Activated CD4-positive, CD25-positive, alpha-beta regulatory T cell treated with anti-CD3 and anti-CD28 coated beads, Interleukin-2, amount 50 U/mL, for 24 hours (primary cell): ENCODE data around the gene THADA.

ENCODE experiments used
- ATAC-seq, 2 donors: fragments of 150-1000 bp; cut with Tn5 transposase; one replicate each; pipeline ENCODE4 v1.10.0; 2021; ENCODE audit warnings: mild to moderate bottlenecking in 1 of 2, moderate library complexity in 1 of 2

The THADA gene

DNA sequence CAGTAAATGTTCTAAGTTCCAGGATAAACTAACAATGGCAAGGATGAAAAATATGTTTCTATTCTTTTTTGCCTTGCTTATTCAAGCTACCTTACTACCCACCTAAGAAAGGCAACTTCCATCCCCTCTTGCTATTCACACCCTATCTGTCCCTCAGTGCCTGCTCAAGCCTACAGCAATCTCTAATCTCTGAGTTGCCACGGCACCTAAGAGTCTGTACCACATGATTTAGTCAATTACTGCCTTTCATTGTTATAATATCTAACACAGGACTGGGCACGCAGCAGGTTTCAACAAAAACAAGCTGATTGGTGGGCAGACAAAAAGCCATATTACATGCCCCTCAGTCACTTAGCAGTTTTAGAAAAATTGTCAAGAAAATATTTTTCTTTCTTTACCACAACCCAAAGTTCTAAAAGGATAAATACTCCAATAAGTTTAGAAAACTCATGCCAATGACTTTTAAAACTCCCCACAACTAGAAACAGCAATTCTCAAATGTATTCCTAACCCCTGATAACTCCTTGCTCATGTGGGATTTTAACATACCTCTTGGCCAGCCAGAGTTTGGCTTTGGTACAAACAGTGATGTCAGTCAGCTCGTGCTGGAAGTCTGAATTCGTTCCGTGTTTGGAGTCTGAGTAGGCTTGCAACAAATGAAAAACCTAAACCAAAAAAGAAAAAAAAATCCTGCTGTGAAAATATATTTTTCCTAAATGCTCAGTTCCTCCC lies 252.1 kb downstream of the THADA start:
- ATAC-seq: no peak

DNA sequence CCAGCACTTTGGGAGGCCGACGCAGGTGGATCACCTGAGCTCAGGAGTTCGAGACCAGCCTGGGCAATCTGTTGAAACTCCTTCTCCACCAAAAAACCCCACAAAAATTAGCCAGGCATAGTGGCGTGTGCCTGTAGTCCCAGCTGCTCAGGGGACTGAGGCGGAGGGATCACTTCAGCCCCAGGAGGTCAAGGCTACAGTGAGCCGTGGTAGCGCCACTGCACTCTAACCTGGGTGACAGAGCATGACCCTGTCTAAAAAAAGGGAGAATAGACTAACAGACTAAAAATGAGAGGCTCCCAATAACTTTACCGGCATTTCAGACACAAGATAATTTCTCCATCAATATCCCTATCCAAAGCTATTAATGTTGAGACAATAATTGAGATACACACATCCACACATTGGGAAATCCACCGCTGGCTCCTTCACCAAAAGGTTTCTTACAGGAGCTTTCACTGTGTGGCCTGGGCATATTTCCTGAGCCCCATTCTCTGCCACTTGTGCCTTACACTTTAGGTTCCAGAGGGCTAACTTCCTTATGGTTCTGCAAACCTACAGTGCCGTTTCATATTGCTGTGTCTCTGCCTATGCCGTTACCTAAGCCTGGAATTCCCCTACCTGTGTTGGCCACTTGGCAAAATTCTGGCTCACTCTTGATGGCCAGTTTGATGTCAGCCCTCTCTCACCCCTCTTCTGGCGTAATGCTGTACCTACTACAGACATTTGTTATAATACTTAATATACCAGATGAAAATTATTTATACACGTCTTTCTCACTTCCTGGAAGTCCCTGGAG lies 253.7 kb downstream of the THADA start:
- ATAC-seq: no peak

DNA sequence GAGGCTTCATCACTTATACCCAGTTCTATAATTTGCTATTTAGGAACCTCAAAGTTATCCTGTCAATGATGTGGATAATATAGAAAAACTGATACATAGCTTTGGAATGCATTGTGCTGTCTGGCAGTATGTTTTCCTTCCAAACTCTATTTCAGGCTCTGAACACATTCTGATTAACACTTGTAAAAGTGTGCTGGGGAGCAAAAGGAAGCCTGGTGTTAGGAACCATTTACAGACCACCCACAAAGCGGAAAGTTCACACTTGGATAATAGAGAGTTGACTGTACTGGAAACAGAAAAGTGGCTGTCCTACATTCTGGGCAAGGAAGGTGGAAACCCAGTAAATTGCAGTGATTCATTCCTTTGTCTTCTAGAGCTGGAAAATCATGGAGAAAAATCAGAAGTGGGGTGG lies 254.9 kb downstream of the THADA start:
- ATAC-seq: no peak

DNA sequence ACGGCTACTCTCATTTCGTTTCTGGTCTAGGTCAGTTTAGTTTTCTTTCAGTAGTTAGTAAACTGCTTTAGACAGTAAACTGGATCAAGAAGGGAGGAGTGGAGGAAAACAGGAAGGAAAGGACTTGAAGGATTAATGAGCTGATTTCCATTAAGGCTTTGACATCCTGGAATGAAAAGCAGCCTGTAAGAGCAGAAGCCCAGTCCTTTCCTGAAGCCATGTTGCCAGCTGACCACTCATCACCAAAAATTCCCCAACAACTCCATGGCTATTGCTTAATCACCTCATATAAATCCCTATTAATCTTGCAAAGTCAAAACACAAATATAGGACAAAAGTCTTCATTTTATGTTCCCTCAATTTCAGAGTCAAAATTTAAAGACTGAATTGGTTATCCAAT lies 255.8 kb downstream of the THADA start:
- no peak for ATAC-seq

DNA sequence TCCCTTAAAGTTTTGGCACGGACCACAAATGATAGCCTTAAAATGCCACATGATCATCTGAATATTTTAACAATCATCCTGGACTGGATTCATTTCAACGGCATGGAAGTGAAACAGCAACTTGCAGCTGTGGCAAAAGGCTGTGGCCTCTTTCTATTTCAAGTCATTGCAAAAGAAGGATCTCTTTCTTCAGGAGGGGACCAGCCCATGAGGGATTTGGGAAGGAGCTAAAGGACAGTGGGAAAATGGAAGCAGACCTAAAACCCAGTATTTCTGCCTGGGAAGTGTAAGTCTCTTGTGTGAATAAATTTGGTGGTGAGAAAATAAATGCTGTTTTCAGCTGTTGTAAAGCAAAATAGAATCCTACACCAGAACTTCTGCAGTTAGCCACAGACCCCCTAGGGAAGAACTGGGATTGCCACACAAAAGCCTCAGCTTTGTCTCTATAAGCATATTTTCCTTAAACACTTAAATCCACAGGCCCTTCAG lies 262.1 kb downstream of the THADA start:
- ATAC-seq: no peak

DNA sequence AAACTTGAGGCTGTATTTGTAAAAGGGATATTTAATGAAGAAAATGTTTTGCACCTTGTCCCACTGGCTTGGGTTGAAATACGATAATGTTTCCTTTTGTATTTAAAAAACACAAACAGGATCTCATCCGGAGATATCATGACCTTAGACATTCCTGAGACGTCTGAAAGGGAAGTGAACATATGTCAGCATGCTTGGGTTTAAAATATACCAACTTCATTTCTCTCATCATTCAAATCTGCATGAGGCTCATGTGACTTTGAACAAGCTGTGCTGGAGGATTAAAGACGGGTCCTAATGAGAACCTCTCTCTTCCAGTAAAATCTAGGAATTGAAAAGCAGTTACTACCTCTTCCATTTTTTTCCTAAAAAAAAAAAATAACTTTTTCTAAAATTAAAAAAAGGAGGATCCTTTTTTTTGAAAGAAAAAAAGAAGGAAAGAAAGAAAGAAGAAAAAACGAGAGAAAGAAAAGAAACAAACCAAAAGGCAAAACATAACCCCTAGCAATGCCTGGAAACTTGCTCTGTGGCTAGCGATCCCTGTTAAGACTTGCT lies 262.7 kb downstream of the THADA start:
- ATAC-seq: no peak

DNA sequence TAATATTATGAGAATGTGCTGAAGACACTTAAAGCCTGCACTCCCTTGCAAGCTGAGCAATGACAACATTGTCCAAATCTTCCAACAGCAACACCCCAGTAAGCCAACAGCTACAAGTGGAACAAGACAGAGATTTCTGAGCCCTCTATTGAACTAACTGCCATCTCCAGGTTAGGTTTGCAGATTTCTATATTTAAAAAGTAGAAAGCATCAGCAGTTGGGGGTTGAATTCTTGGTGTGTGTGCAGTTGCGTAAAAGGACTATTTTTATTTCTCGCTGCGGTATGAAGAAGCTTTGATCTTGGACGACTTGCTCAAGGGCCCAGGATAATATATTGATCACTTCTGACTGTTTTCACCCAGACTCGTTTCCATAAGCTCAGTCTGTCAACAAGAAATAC lies 263.2 kb downstream of the THADA start:
- ATAC-seq: no peak

DNA sequence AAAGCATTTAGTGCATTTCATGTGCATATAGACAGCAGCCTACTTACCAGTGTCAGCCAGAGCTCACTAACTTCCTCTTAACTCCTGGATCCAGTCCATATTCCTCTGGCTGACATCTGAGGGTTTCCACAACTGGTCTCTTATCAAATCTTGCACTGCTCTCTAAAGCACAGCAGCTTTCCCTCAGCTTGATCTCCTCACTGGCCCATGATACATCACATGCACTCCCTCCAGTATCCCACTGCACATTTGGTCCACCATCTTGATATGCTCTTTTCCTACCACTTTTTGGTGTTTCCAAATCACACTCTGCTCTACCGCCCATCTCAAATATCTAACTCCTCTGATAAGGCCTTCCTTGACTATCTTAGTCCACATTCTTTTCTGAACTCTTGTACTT lies 264.4 kb downstream of the THADA start:
- ATAC-seq: no peak

DNA sequence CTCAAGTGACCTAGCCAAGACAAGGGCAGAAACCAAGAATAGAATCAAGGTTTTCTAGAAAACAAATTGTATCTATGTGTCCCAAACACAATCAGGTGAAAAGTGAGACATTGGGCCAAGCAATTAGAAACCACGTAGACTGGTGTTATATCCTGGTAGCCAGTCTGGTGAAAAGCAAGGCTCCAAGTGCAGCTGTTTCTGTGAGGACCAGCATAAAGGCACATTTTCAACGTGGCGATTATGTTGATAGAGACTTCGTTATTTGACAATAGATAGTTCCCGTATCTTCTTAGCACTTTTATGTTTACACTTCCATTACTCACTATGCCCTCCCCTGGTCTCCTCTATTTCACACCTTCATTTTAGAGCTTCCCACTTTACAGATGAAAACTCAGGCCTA lies 266.2 kb downstream of the THADA start:
- ATAC-seq: no peak

DNA sequence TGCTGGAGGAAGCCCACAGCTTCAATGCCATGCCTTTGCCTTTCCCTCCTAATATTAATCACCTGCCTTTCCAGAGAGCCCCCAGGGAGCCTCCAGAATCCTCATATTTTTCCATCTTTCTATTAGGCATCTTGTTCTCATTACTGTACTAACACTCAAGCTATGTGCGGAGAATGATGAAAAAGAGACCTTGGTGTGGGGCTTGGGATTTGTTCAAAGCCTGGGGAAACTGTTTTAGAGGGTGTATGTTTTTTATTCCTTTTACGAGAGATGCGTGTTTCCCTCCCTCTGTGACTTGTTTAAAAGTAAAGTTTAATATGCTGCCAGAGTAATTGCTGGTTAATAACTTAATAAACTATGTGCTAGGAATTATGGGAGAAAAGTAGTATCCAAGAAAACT lies 267.0 kb downstream of the THADA start:
- ATAC-seq: no peak

DNA sequence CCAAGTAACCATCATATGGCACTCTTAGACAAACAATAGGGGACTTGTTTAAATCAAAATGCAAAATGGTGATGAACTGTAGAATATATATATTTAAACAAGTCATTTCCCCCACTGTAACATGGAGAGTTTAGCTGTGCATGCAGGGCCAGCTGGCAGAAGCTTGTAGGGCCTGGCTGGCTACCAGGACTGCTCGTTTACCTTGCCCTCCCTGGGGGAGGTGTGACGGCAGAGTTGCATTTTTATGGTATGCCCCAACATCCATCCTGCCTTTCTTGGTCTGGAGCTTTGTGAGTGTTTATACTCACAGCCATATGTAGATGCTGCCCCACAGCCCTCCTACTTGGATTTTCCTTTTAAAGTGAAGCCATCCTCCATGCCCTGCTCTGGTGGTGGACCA lies 267.7 kb downstream of the THADA start:
- ATAC-seq: no peak

DNA sequence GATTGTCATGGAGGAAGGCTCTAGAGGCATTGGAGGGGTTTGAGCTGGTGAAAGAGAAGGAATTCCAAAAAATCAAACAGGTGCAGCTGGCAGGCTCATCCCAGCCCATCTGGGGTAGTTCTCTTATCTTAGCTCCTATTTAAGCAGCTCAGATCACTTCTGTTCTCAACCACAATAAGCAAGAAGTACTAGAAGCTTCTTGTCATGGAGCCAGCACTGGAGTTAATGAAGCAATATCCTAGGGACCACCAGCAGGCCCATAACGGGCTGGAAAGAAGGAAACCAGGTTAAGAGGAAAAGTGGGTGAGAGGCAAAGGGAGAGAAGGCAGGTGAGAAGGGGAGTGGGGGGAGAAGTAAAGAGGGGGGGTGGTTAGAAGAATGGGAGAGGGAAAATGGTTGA lies 268.7 kb downstream of the THADA start:
- no peak for ATAC-seq

DNA sequence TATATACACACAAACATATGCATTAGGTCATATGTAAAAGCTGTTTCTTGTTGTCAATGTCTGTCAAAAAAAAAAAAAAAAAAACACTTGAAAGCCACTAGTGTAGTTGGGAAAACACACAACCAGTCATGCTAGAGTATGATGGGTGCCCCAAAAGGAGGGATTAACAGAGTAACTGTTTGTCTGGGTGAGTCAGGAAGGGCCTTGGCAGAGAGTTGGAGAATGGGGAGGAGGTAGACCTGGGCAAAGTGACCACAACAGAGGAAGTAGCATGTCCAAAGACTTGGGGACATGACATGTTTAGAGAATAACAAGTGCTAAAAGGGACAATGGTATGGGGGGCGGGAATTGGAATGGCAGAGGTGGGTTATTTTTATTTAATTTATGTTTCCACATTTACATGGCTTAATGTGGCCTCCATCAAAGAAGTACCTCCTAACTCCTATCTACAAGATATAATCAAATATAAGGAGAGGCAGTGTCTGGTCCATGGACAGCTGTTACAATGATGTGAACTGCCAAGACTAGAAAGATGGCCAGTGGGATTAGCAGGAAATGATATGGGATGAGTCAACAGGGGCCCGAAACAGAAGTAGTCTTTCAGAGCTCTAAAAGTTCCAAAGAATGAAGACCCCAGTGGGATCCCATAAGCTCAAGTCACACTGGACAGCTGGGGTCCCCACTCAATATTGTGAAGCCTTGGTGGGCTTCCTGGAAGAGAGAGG lies 269.6 kb downstream of the THADA start:
- no peak for ATAC-seq

DNA sequence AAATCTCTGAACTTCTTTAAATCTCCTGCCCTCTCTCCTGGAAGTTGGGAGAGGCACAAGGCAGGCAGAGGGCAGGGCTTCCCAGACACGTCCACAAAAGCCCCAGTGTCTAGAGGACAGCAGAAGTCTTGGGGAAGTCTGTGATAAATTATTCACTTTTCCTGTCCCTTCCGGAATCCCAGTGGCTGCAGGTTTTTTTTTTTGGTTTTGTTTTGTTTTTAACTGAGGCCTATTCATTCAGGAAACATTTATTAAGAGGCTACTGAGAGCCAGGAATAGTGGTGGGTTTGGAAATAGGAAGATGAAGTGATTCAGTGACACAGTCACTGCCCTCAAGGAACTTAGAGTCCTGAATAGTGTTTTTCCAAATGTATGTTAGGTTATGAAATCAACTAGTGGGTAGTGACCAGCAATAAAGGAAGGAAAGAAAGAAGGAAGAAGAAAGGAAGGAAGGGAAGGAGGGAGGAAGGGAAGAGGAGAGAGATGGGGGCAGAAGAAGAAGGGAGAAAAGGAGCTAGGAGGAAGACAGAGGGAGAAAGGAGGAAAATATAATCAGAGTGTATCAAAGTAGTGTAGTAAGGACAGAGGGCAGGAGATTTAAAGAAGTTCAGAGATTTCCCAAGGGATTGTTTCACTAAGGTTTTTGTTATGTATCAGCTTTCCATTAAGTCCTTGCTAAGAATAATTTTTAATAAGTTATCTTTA lies 270.6 kb downstream of the THADA start:
- ATAC-seq: no peak

DNA sequence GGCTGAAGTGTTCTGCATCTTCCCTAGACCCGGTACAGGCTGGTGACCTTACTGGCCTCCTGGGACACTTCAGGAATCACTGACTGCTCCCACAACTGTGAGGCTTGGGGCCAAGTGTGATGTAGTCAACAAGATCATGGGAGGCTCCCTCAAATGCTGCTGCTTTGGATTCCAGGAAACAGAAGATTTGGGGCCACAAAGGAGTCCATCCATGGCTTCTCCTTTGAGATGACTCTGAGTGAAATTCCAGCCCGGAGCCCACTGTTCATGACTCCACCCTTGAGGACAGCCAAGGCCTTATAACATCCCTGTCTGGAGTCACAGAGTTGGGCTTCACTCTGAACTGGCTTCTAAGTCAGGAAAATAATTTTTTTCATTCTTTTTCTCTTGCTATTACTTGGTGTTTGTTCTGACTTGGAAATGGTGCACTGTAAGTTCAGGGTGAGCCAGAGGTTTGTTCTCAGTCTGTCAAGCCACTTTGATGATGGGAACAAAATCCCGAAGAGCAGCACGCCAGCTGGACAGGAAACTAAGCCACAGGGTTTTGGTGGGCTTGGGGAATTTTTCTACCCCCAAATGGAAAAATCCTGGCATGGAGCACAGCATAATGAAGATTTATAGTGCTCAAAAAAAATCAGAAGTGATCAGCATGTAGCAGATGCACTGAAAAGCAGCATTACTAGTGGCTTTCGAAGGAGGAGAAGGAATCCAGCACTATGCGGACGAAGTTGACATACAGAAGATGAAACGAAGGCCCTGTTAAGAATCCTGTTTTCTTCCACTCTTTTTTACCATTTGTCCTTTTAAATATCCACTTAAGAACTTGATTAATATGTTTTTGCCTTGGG lies 271.4 kb downstream of the THADA start:
- no peak for ATAC-seq

DNA sequence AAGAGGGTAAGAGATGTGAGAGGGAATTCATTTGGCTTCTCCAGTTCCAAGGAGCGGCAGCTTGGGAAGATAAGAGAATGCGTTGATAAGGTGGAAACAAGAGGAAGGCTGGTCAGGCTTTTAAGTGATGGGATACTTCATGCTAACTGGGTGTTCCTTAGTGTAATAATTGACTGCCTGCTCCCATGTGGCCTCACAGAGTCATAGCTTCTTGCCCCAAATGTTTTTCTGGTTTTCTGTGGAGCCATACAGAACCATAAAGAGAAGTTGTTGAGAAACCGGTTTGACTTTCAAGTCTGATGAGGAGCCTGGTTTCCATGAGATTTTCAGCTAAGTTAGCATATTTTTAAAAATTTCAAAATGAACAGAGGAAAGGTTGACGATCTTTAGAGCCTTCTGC lies 272.0 kb downstream of the THADA start:
- no peak for ATAC-seq

DNA sequence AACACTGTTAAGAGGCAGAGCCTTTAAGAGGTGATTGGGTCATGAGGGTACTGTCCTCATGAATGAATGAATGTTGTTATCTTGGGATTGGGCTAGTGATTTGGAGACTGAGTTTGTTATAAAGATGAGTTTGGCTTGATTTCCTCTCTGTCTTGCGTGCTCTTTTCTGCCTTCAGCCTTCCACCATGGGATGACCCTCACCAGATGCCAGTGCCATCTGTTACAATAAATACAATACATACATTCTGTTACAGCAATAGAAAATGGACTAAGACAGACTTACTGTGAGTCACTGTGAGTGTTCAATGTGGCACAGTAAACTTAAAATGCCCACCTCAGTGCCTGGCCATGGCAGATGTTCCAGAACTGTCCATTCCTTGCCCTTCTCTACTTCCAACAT lies 274.4 kb downstream of the THADA start:
- no peak for ATAC-seq

DNA sequence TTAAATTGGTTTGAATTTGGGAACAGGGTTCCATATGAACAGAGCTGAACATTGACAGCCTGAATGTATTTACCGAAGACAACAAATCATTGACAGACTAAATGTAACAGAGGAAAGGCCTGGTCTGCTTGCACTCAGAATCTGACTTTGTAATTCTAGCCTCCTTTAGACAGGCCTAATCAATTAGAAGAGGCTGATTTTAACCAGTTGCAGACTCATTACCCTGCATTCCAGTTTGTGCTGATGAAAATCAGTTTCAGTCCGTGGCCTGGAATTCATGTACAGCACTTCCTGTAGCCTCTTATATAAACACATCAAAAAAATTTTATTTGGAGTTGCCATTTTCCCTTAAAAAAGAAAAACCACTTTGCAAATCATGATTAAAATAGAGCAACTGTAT lies 276.3 kb downstream of the THADA start:
- no peak for ATAC-seq

DNA sequence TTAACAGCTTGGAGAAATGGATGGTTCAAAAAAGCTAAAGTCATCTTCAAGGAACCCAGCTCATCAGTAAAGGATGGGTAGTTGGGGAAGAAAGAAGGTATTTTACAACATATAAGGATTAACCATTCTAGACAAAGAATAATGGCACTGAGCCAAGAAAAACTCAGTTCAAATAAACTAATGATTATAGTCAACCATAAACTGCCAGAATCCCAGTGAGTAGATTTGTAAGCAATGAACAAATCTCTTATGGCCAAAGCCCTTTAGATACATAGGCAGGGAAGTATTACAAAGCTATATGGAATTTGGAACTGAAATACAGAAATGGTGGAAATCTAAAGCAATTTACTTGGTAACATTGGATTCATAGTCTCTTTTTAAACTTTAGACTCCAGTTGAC lies 277.0 kb downstream of the THADA start:
- no peak for ATAC-seq

DNA sequence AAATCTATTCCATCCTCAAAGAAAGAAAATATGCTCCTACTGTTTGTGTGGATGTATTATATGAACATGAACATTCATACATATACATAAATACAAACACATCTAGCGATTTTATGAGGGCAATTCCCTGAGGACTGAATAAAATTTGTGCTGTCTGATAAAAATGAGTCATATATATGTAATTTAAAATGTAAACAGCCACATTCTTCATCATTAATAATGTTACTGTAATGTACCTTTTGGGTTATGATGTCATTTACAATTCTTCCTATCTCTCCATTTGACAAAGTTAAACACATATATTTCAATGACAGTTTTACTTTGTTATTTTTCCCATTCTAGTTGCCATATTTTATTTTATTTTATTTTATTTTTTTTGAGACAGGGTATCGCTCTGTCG lies 278.2 kb downstream of the THADA start:
- ATAC-seq: no peak

DNA sequence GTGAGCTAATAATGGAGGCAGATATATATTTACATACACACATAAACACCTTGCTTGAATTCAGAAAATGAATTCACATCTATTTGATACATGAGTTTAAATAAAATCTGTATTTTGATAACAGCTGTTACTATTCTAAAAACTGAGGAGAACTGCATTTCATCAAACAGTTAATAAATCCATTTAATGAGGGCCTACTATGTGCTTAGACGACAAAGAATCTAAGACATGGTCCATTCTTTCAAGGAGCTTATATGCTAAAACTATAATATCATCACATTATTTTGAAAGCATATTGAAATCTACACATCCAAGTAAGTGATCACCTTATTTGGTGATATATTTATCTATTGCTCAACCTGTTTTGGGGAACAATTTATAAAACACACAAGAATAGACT lies 278.6 kb downstream of the THADA start:
- ATAC-seq: no peak

DNA sequence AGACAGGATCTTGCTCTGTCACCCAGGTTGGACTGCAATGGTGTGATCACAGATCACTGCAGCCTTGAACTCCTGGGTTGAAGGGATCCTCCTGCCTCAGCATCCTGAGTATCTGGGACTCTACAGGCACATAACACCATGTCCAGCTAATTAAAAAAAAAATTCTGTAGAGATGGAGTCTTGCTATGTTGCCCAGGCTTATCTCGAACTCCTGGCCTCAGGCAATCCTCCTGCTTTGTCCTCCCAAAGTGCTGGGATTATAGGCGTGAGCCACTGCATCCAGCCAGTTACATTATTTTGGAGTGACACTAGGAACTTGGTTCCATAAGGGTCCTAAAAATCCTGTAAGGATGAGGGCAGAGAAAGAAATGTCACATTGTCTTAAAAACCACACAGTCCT lies 280.4 kb downstream of the THADA start:
- ATAC-seq: no peak
